Measurements from ENCODE around the gene CASP5.

DNA sequence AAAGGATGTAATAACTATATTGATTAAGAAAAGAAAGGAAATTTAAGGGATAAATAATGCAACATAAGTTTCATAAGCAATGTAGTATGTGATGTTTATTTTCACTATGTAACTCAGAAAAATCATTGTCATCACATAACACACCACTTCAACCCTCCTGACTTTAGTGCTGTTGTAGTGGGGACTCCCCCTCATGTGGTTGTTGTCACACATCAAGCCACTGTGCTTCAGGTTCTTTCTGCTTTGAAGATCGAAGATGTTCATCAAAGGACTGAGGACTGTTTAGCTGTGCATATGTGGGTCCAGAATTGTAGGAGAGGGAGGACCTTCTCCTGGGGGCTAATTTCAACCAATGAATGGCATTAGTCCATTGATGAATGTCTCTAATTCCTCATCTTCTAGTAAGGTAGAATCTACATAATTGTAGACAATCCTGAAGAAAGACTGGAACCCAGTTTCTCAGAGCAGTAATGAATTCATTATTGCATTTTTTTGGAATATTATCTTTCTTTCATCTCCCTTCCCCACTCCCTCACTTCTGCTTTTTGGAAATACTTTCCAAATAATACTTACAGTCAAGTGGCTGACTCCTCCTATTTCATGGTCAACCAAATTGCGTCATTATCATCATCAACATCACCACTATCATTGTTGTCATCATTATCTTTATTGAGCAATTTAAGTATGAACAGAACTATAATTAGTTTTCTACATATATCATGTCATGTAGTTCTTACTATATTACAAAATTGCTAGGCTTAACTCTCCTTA, 31.9 kb upstream of the CASP5 start:
- TF ChIP-seq CTCF (IDR thresholded peaks at IDR 0.05; ENCODE audit: low read length) = no peak
- TF ChIP-seq EZH2 (IDR thresholded peaks at IDR 0.05; ENCODE audit: borderline replicate concordance, low read length) = no peak
